Caco-2 (cell line): ENCODE measurements around the gene R3HDML. TPM values are rescaled to one million over a fixed set of nuclear protein-coding genes. Genes with fewer than 3 reads are reported as not detected.
A peak's percentile ranks its signal among the peaks of the same experiment; 100 is the strongest.

ENCODE experiments used
- BruUV-seq: library from RNA; stranded (reverse); fragments of 400-500 nt; replicated peaks from 2 replicates; lab custom pipeline; 2021; lab: Mats Ljungman, UMichigan
- CTCF ChIA-PET: fragments of 300-600 bp; sonication (Branson Sonifier 250); formaldehyde crosslinking; loops from one replicate; lab custom pipeline; 2022; ENCODE audit warnings: antibody characterized with exemption; lab: Charles Lee
- POLR2A ChIA-PET: fragments of 300-600 bp; sonication (Branson Sonifier 250); formaldehyde crosslinking; loops from one replicate; lab custom pipeline; 2022; ENCODE audit warnings: antibody characterized with exemption; lab: Charles Lee
- DNase-seq, 2 experiments: peaks; one replicate each; pipeline versions ENCODE4 v3.0.0 to v3.0.0-alpha.2; 2020 to 2022
- H3K27me3 ChIP-seq: replicated peaks from 2 replicates; pipeline ENCODE4 v1.6.0; 2011; ENCODE audit warnings: low read length; ENCODE audit not compliant: control insufficient read depth, insufficient read depth
- H3K36me3 ChIP-seq: 2 replicates; pipeline ENCODE4 v1.5.1; 2011; ENCODE audit warnings: low read length; ENCODE audit not compliant: control insufficient read depth, insufficient read depth
- H3K4me1 ChIP-seq: fragments of 250-450 bp; sonication (Bioruptor Pico); 2 replicates; pipeline ENCODE4 v1.5.1; 2020; ENCODE audit warnings: mild to moderate bottlenecking
- H3K4me3 ChIP-seq: 2 replicates; pipeline ENCODE4 v1.5.1; 2011; ENCODE audit warnings: low read depth, mild to moderate bottlenecking, control low read depth, low read length
- H3K9me3 ChIP-seq: fragments of 250-450 bp; sonication (Bioruptor Pico); 2 replicates; pipeline ENCODE4 v1.5.1; 2020; ENCODE audit warnings: mild to moderate bottlenecking, moderate library complexity
- H3K27ac Mint-ChIP-seq: one replicate; pipeline ENCODE4 v1.8.0; 2022; ENCODE audit warnings: mixed read lengths; ENCODE audit not compliant: unreplicated experiment
- H3K27me3 Mint-ChIP-seq: one replicate; pipeline ENCODE4 v1.8.0; 2022; ENCODE audit warnings: mixed read lengths; ENCODE audit not compliant: insufficient read depth, unreplicated experiment
- H3K36me3 Mint-ChIP-seq: one replicate; pipeline ENCODE4 v1.8.0; 2022; ENCODE audit warnings: mild to moderate bottlenecking, mixed read lengths; ENCODE audit not compliant: insufficient read depth, unreplicated experiment
- H3K4me1 Mint-ChIP-seq: one replicate; pipeline ENCODE4 v1.8.0; 2022; ENCODE audit warnings: low read depth, mixed read lengths; ENCODE audit not compliant: unreplicated experiment
- H3K4me3 Mint-ChIP-seq: one replicate; pipeline ENCODE4 v1.8.0; 2022; ENCODE audit warnings: mild to moderate bottlenecking, moderate library complexity, mixed read lengths; ENCODE audit not compliant: unreplicated experiment
- H3K9me3 Mint-ChIP-seq: one replicate; pipeline ENCODE4 v1.8.0; 2022; ENCODE audit warnings: mixed read lengths; ENCODE audit not compliant: unreplicated experiment
- intact Hi-C: fragments of 100-400 bp; cut with micrococcal nuclease; formaldehyde crosslinking; loops from one replicate; pipeline ENCODE4 v1.10.0; 2022; ENCODE audit not compliant: unreplicated experiment
- total RNA-seq: library from RNA; stranded (reverse); gene quantifications from 2 replicates; pipeline ENCODE4 v1.2.3, GENCODE V29; 2022
- TF ChIP-seq, protein P1 (sequence below), 2 experiments: fragments of 200-600 bp in 1 of 2; IDR thresholded peaks; 1 replicate in 1 of 2; 2 replicates in 1 of 2; pipeline versions ENCODE4 v1.5.1 to v1.8.0; 2011 to 2022; ENCODE audit warnings: antibody characterized with exemption in 1 of 2, control low read depth in 1 of 2, inconsistent platforms in 1 of 2, low read depth in 1 of 2, low read length in 1 of 2, mild to moderate bottlenecking in 1 of 2, moderate library complexity in 1 of 2; ENCODE audit not compliant: insufficient read depth in 1 of 2, severe bottlenecking in 1 of 2, unreplicated experiment in 1 of 2

The R3HDML gene
- total RNA-seq, 1 experiment from 2014 or later = not detected

DNA sequence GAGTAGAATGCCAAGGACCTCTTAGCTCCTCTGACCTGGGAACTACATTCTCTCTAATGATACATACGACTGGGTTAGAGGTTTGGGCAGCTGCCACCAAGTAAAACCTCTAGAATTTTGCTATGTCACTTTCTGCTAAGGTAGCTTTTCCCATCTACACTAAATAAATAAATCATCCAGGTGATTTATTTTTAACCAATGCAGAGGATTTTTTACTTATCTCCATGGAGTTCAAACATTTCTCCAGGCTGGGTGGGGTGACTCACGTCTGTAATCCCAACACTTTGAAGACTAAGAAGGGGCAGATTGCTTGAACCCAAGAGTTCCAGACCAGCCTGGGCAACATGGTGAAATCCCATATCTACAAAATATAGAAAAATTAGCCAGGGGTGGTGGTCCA, 45.8 kb downstream of the R3HDML start:
- Histone ChIP-seq H3K4me3 (no peak overlapping the region), H3K9me3 (no peaks in the 10 kb centered on the region), H3K4me1 (peaks cover 61% of the 10 kb centered on the region), H3K27me3 (no peaks in the 10 kb centered on the region), H3K36me3 (no peaks in the 10 kb centered on the region; the same call in 1 of the 2 replicates)
- Mint-ChIP-seq H3K36me3 (peaks cover 73% of the 10 kb centered on the region), H3K9me3 (no peaks in the 10 kb centered on the region), H3K4me1 (peaks cover 46% of the 10 kb centered on the region), H3K27me3 (no peaks in the 10 kb centered on the region), H3K4me3 (no peak overlapping the region), H3K27ac (peak overlapping the region; percentile 50)
- CTCF ChIA-PET = interaction anchor here (0.6 to 6.5 kb wide), 8 partner anchors 9 to 253 kb away, joined by 3 to 110 read pairs (median 4); partner anchors contain the start of gene HNF4A
- POLR2A ChIA-PET = interaction anchor here (0.7 kb wide), 1 partner anchor 27 kb away, joined by 3 read pairs; the partner anchor contains the start of gene HNF4A
- intact Hi-C loops = no loop called here
- no peak for DNase-seq
- no TSS peak for BruUV-seq
- TF ChIP-seq, protein P1, sequence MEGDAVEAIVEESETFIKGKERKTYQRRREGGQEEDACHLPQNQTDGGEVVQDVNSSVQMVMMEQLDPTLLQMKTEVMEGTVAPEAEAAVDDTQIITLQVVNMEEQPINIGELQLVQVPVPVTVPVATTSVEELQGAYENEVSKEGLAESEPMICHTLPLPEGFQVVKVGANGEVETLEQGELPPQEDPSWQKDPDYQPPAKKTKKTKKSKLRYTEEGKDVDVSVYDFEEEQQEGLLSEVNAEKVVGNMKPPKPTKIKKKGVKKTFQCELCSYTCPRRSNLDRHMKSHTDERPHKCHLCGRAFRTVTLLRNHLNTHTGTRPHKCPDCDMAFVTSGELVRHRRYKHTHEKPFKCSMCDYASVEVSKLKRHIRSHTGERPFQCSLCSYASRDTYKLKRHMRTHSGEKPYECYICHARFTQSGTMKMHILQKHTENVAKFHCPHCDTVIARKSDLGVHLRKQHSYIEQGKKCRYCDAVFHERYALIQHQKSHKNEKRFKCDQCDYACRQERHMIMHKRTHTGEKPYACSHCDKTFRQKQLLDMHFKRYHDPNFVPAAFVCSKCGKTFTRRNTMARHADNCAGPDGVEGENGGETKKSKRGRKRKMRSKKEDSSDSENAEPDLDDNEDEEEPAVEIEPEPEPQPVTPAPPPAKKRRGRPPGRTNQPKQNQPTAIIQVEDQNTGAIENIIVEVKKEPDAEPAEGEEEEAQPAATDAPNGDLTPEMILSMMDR (IDR thresholded peaks at IDR 0.05; ENCODE audit: insufficient read depth in 1 of 2, low read depth in 1 of 2, low read length in 1 of 2, severe bottlenecking in 1 of 2, unreplicated experiment in 1 of 2) = no peak

DNA sequence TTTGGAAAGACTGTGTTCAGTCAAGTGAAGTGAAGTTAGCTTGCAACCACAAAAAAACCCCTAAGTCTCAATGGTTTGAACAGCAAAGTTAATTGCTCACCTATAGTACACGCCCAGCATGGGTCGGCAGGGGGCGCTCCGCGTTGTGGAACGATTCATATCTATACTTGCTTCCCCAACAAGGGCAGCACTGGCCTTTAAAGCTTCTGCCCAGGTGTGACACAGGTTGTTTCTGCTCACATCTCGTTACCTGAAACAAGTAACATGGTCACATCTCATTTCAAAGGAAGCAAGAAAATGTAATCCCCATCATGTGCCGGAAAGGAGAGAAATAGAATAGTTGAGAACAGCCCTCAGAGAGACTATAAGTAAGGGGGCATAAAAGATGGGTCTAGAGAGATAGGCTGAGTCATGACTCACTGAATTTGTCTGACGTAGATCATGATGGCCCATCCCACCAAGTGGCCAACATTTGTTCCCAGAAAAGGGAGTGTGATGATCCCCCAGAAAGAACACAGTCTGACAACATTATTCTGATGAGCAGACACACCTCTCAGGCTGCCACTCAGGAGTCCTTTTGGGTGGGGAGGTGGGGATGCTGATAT, 47.7 kb downstream of the R3HDML start:
- Mint-ChIP-seq H3K27ac (peak overlapping the region; percentile 4), H3K36me3 (peaks cover 73% of the 10 kb centered on the region), H3K4me1 (peaks cover 56% of the 10 kb centered on the region), H3K9me3 (no peaks in the 10 kb centered on the region), H3K4me3 (no peak overlapping the region), H3K27me3 (no peaks in the 10 kb centered on the region)
- Histone ChIP-seq H3K36me3 (no peaks in the 10 kb centered on the region; the same call in 1 of the 2 replicates), H3K27me3 (no peaks in the 10 kb centered on the region), H3K4me3 (no peak overlapping the region), H3K9me3 (no peaks in the 10 kb centered on the region), H3K4me1 (peaks cover 68% of the 10 kb centered on the region)
- DNase-seq = peak; percentile 93 to 96
- TSS peak; percentile 5 for BruUV-seq
- CTCF ChIA-PET = interaction anchor here (0.5 to 6.5 kb wide), 30 partner anchors 9 to 1568 kb away, joined by 3 to 110 read pairs (median 6); partner anchors contain the start of genes FITM2, GDAP1L1, HNF4A and TTPAL
- POLR2A ChIA-PET = interaction anchor here (0.6 to 1.2 kb wide), 4 partner anchors 10 to 74 kb away, joined by 3 to 9 read pairs (median 5); no protein-coding TSS in a partner anchor
- intact Hi-C loops = loop anchor here (1.0 kb wide), 2 partner anchors 14 to 87 kb away; no protein-coding TSS in a partner anchor
- TF ChIP-seq, protein P1 (IDR thresholded peaks at IDR 0.05; ENCODE audit: insufficient read depth in 1 of 2, low read depth in 1 of 2, low read length in 1 of 2, severe bottlenecking in 1 of 2, unreplicated experiment in 1 of 2) = peak; percentile 99

DNA sequence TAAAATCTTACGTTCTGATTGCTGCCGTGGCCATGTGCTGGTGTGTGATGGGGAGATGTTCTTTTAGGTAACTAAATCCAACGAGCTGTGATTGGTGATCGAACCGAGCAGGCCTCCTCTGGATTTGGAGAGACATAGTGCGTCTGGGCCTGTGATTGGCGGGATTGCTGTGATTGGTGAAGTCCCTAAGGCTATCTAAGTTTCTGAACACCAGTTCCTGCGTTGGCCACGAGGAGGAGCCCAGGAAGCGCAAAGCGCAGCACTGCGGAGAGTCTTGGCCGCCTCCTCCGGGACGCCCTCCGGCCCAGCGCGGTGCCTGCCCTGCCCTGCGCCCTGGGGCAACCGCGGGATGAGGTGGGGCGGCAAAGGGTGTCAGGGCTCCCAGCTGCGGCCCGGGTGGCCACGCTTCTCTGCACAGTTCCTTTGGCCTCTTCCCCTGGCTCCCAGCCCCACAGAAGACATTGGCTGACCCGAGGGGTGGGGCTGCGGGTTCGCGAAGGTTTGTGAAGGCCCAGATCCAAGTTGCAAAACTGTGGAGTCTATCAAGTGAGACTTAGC, 51.7 kb downstream of the R3HDML start:
- no TSS peak for BruUV-seq
- Mint-ChIP-seq H3K9me3 (no peaks in the 10 kb centered on the region), H3K27me3 (no peaks in the 10 kb centered on the region), H3K27ac (peak overlapping the region; percentile 18), H3K4me1 (peaks cover 53% of the 10 kb centered on the region), H3K4me3 (no peak overlapping the region), H3K36me3 (peaks cover 71% of the 10 kb centered on the region)
- Histone ChIP-seq H3K4me3 (no peak overlapping the region), H3K27me3 (no peaks in the 10 kb centered on the region), H3K36me3 (peaks cover 13% of the 10 kb centered on the region), H3K9me3 (no peaks in the 10 kb centered on the region), H3K4me1 (peaks cover 60% of the 10 kb centered on the region)
- intact Hi-C loops = no loop called here
- peak in 1 of 2 experiments; percentile 75 for DNase-seq
- TF ChIP-seq, protein P1 (IDR thresholded peaks at IDR 0.05; ENCODE audit: insufficient read depth in 1 of 2, low read depth in 1 of 2, low read length in 1 of 2, severe bottlenecking in 1 of 2, unreplicated experiment in 1 of 2) = peak; percentile 73 to 78
- ChIA-PET POLR2A (no interaction called here), CTCF (interaction anchor here (0.6 to 1.1 kb wide), 3 partner anchors 11 to 86 kb away, joined by 3 to 4 read pairs (median 4); no protein-coding TSS in a partner anchor)
